ENCODE results near the gene TP53I13.
"Not testable (repeated sequence)": the region's sequence is repeated elsewhere in the genome, so short reads cannot be mapped to it uniquely, and the experiment has no call there.

TP53I13 gene

GRCh38 chr17:29546830-29547229, 21.7 kb upstream of the TP53I13 start:
- no peak for TF ChIP-seq CTCF (conservative IDR thresholded peaks at IDR 0.05; ENCODE audit: control insufficient read depth, insufficient read depth, low read depth, low read length)
- no peak for DNase-seq (ENCODE audit: low read depth)
- H3K4me3 ChIP-seq (ENCODE audit: control insufficient read depth, low read depth, low read length): no peak overlapping the region

GRCh38 chr17:29549177-29549923, 19.2 kb upstream of the TP53I13 start:
- peak; percentile 12 for DNase-seq (ENCODE audit: low read depth)
- TF ChIP-seq CTCF (conservative IDR thresholded peaks at IDR 0.05; ENCODE audit: control insufficient read depth, insufficient read depth, low read depth, low read length): no peak
- no peak overlapping the region for H3K4me3 ChIP-seq (ENCODE audit: control insufficient read depth, low read depth, low read length)

GRCh38 chr17:29555840-29556239, 12.7 kb upstream of the TP53I13 start:
- TF ChIP-seq CTCF (conservative IDR thresholded peaks at IDR 0.05; ENCODE audit: control insufficient read depth, insufficient read depth, low read depth, low read length): no peak
- DNase-seq (ENCODE audit: low read depth): no peak
- H3K4me3 ChIP-seq (ENCODE audit: control insufficient read depth, low read depth, low read length): no peak overlapping the region

- no peak for TF ChIP-seq CTCF (conservative IDR thresholded peaks at IDR 0.05; ENCODE audit: control insufficient read depth, insufficient read depth, low read depth, low read length)
- no peak for DNase-seq (ENCODE audit: low read depth)
- no peak overlapping the region for H3K4me3 ChIP-seq (ENCODE audit: control insufficient read depth, low read depth, low read length)
Observed at GRCh38 chr17:29557085-29557738, 11.3 kb upstream of the TP53I13 start.

DNA sequence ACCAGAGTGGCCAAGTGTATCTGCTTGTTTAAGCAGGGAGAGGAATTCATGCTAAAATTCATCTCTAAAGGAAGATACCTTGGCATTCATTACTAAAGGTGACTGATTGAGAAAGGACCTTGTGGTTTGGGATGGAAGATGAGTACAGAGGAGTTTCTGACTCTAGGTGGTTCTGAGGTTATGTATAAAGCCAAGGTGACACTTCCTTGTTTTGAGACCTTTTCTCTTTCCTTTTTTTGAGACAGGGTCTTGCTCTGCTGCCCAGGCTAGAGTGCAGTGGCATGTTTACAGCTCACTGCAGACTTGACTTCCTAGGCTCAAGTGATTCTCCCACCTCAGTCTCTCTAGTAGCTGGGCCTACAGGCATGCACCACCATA, 10.8 kb upstream of the TP53I13 start:
- no peak for TF ChIP-seq CTCF (conservative IDR thresholded peaks at IDR 0.05; ENCODE audit: control insufficient read depth, insufficient read depth, low read depth, low read length)
- DNase-seq (ENCODE audit: low read depth): no peak
- H3K4me3 ChIP-seq (ENCODE audit: control insufficient read depth, low read depth, low read length): no peak overlapping the region

- not testable (repeated sequence) for DNase-seq (ENCODE audit: low read depth); H3K4me3 ChIP-seq (ENCODE audit: control insufficient read depth, low read depth, low read length)
Observed at GRCh38 chr17:29558139-29558538, 10.4 kb upstream of the TP53I13 start.

DNA sequence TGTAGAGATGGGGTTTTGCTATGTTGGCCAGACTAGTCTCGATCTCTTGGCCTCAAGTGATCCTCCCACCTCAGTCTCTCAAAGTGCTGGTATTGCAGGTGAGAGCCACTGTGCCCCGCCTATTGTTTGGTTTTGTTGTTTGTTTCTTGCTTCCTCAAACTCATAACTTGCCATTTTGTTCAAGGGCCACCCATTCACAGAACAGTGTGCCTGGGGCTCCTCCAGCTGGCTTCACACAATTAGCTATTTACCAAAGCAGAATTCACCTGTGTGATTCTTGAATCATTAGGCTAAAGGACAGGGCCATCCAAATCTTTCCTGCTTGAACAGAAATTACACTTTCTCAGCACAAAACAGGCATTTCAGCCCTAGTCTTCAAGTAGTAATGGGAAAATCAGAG, 8.9 kb upstream of the TP53I13 start:
- TF ChIP-seq CTCF (conservative IDR thresholded peaks at IDR 0.05; ENCODE audit: control insufficient read depth, insufficient read depth, low read depth, low read length): no peak
- H3K4me3 ChIP-seq (ENCODE audit: control insufficient read depth, low read depth, low read length): no peak overlapping the region
- DNase-seq (ENCODE audit: low read depth): no peak

Measured in fibroblast of mammary gland (primary cell).